OCI-LY1 (cell line): ENCODE measurements around the gene TGM5.

Source experiments
- CTCF ChIP-seq: fragments of 200-600 bp; sonication (generic), shearing (Covaris generic); IDR thresholded peaks from 2 replicates; pipeline ENCODE4 v1.5.1; 2017; ENCODE audit warnings: mild to moderate bottlenecking, antibody characterized with exemption, low read length, moderate library complexity, mixed read lengths
- EZH2 ChIP-seq: fragments of 200-600 bp; sonication (generic), shearing (Covaris generic); IDR thresholded peaks from 2 replicates; pipeline ENCODE4 v1.8.0; 2017; ENCODE audit warnings: borderline replicate concordance, mixed run types, mild to moderate bottlenecking, antibody characterized with exemption, low read length, moderate library complexity, mixed read lengths

GRCh38 chr15:43279496-43279895 lies 12.8 kb upstream of the TGM5 start:
- TF ChIP-seq CTCF: no peak
- no peak for TF ChIP-seq EZH2
